H7 (cell line): Measurements from ENCODE around the gene SSR1. TPM values are rescaled to one million over a fixed set of nuclear protein-coding genes. Genes with fewer than 3 reads are reported as not detected.

ENCODE experiments used
- total RNA-seq: library from RNA; depleted of rRNA; stranded (reverse); fragments of >200 nt; shearing (Covaris generic); gene quantifications from 2 replicates; pipeline ENCODE4 v1.2.3, GENCODE V29; 2014; rRNA removed

SSR1 gene
- total RNA-seq, 1 experiment from 2014 or later = 55.3 TPM

Other genes starting within 250 kb of the SSR1 start
- gene RREB1, start 205.2 kb downstream of the SSR1 start, total RNA-seq = 24.2 and 31.9 TPM in 2 replicates
- gene CAGE1, start 76.5 kb upstream of the SSR1 start, total RNA-seq = 0.11 and 0.21 TPM in 2 replicates
- gene RIOK1, start 76.6 kb upstream of the SSR1 start, total RNA-seq = 27.3 and 34.0 TPM in 2 replicates
- gene DSP, start 228.5 kb upstream of the SSR1 start, total RNA-seq = 33.9 and 58.0 TPM in 2 replicates